Measurements from ENCODE around the gene TMEM198. TPM values are rescaled to one million over a fixed set of nuclear protein-coding genes. Genes with fewer than 3 reads are reported as not detected.

TMEM198 gene
- total RNA-seq, 2 experiments from 2014 or later, result 2.1 to 2.2 TPM

- Mint-ChIP-seq H3K27me3 (peaks cover 70% of the 10 kb centered on the region), H3K4me1 (ENCODE audit: low read depth) (peaks cover 7% of the 10 kb centered on the region), H3K27ac (no peak overlapping the region), H3K36me3 (ENCODE audit: low read depth) (no peaks in the 10 kb centered on the region), H3K4me3 (no peak overlapping the region), H3K9me3 (no peaks in the 10 kb centered on the region)
- no peak for DNase-seq
- CTCF ChIA-PET, result interaction anchor here (0.8 to 1.5 kb wide), 4 partner anchors 14 to 92 kb away, joined by 3 to 14 read pairs (median 4); a partner anchor contains a TSS
- intact Hi-C loops (cut with micrococcal nuclease), result no loop called here
- ATAC-seq, result no peak
- TF ChIP-seq CTCF (IDR thresholded peaks at IDR 0.05), result no peak
- POLR2A ChIA-PET, result interaction anchor here (0.6 to 1.4 kb wide), 2 partner anchors 8 to 34 kb away, joined by 3 read pairs; no protein-coding TSS in a partner anchor
Observed at GRCh38 chr2:219515874-219516629, 27.8 kb upstream of the TMEM198 start.

GRCh38 chr2:219516888-219517287 is 26.9 kb upstream of the TMEM198 start:
- no peak for TF ChIP-seq CTCF (IDR thresholded peaks at IDR 0.05)
- H3K9me3 Mint-ChIP-seq, result no peaks in the 10 kb centered on the region
- DNase-seq (no peak), ATAC-seq (no peak)
- no peaks in the 10 kb centered on the region for H3K36me3 Mint-ChIP-seq (ENCODE audit: low read depth)
- intact Hi-C loops (cut with micrococcal nuclease), result no loop called here
- H3K4me3 Mint-ChIP-seq, result no peak overlapping the region
- H3K27me3 Mint-ChIP-seq, result peaks cover 72% of the 10 kb centered on the region
- no peak overlapping the region for H3K27ac Mint-ChIP-seq
- ChIA-PET POLR2A (no interaction called here), CTCF (interaction anchor here (0.8 to 1.1 kb wide), 2 partner anchors 13 to 92 kb away, joined by 3 read pairs; no protein-coding TSS in a partner anchor)
- H3K4me1 Mint-ChIP-seq (ENCODE audit: low read depth), result peaks cover 7% of the 10 kb centered on the region

GRCh38 chr2:219517954-219518778 is 25.7 kb upstream of the TMEM198 start:
- H3K4me1 Mint-ChIP-seq (ENCODE audit: low read depth), result peaks cover 11% of the 10 kb centered on the region
- intact Hi-C loops (cut with micrococcal nuclease), result no loop called here
- H3K27me3 Mint-ChIP-seq, result peaks cover 67% of the 10 kb centered on the region
- ATAC-seq (no peak), DNase-seq (no peak)
- no peak overlapping the region for H3K4me3 Mint-ChIP-seq
- H3K36me3 Mint-ChIP-seq (ENCODE audit: low read depth), result no peaks in the 10 kb centered on the region
- no peaks in the 10 kb centered on the region for H3K9me3 Mint-ChIP-seq
- TF ChIP-seq CTCF (IDR thresholded peaks at IDR 0.05), result no peak
- ChIA-PET POLR2A (interaction anchor here (1.3 kb wide), 1 partner anchor 8 kb away, joined by 4 read pairs; no protein-coding TSS in a partner anchor), CTCF (interaction anchor here (1.2 to 4.6 kb wide), 6 partner anchors 9 to 129 kb away, joined by 3 to 34 read pairs (median 5); a partner anchor contains a TSS)
- no peak overlapping the region for H3K27ac Mint-ChIP-seq

- H3K27ac Mint-ChIP-seq, result no peak overlapping the region
- intact Hi-C loops (cut with micrococcal nuclease), result no loop called here
Observed at GRCh38 chr2:219519526-219519916, 24.3 kb upstream of the TMEM198 start.

More at GRCh38 chr2:219519526-219519916, 24.3 kb upstream of the TMEM198 start:
- H3K4me1 Mint-ChIP-seq (ENCODE audit: low read depth), result peaks cover 7% of the 10 kb centered on the region
- ATAC-seq, result no peak
- H3K27me3 Mint-ChIP-seq, result peaks cover 69% of the 10 kb centered on the region
- no peaks in the 10 kb centered on the region for H3K9me3 Mint-ChIP-seq
- H3K4me3 Mint-ChIP-seq, result no peak overlapping the region
- ChIA-PET POLR2A (no interaction called here), CTCF (interaction anchor here (1.0 to 4.6 kb wide), 9 partner anchors 8 to 131 kb away, joined by 3 to 34 read pairs (median 7); no protein-coding TSS in a partner anchor)
- H3K36me3 Mint-ChIP-seq (ENCODE audit: low read depth), result no peaks in the 10 kb centered on the region
- TF ChIP-seq CTCF (IDR thresholded peaks at IDR 0.05), result no peak
- no peak for DNase-seq
